SU-DHL-6 (cell line): Measurements from ENCODE around the gene RPL7A.

Experiments used
- H2AFZ ChIP-seq: fragments of 200-600 bp; sonication (generic); 2 replicates; pipeline ENCODE4 v1.6.1; 2014; ENCODE audit warnings: low read depth, mild to moderate bottlenecking, moderate library complexity, mixed read lengths, antibody characterized with exemption, low read length; ENCODE audit not compliant: severe bottlenecking
- H3F3A ChIP-seq: fragments of 200-600 bp; shearing (Covaris generic); 2 replicates; pipeline ENCODE4 v1.6.0; 2016; ENCODE audit warnings: antibody characterized with exemption, mild to moderate bottlenecking; ENCODE audit not compliant: insufficient read depth
- H3K27ac ChIP-seq: fragments of 200-600 bp; sonication (generic); 2 replicates; pipeline ENCODE4 v1.5.1; 2016; ENCODE audit warnings: low read depth, mild to moderate bottlenecking, low read length, moderate library complexity, mixed read lengths
- H3K27me3 ChIP-seq: fragments of 200-600 bp; sonication (generic), shearing (Covaris generic); 2 replicates; pipeline ENCODE4 v1.6.0; 2014; ENCODE audit warnings: mild to moderate bottlenecking, low read length
- H3K36me3 ChIP-seq: fragments of 200-600 bp; sonication (generic); 2 replicates; pipeline ENCODE4 v1.6.1; 2014; ENCODE audit warnings: mild to moderate bottlenecking, low read length, mixed read lengths
- H3K4me2 ChIP-seq: fragments of 300-600, 200-600 bp; shearing (Covaris generic), sonication (generic); 2 replicates; pipeline ENCODE4 v1.6.0; 2014; ENCODE audit warnings: low read length, low read depth, mild to moderate bottlenecking; ENCODE audit not compliant: poor library complexity, severe bottlenecking
- H3K4me3 ChIP-seq: fragments of 200-600 bp; sonication (generic); 2 replicates; pipeline ENCODE4 v1.5.1; 2014; ENCODE audit warnings: antibody characterized with exemption, low read length, mild to moderate bottlenecking, mixed read lengths; ENCODE audit not compliant: insufficient read depth, poor library complexity, severe bottlenecking
- H3K79me2 ChIP-seq: fragments of 200-600 bp; sonication (generic); 2 replicates; pipeline ENCODE4 v1.6.1; 2014; ENCODE audit warnings: mild to moderate bottlenecking, low read length, moderate library complexity; ENCODE audit not compliant: insufficient read depth
- H3K9ac ChIP-seq: fragments of 200-600 bp; sonication (generic); 2 replicates; pipeline ENCODE4 v1.7.0; 2014; ENCODE audit warnings: mild to moderate bottlenecking, low read length
- H3K9me2 ChIP-seq: fragments of 200-600 bp; sonication (generic); replicated peaks from 2 replicates; pipeline ENCODE4 v1.6.1; 2014; ENCODE audit warnings: low read length; ENCODE audit not compliant: insufficient read depth
- H3K9me3 ChIP-seq: fragments of 200-600 bp; sonication (generic); 2 replicates; pipeline ENCODE4 v1.6.1; 2014; ENCODE audit warnings: low read length, mixed read lengths; ENCODE audit not compliant: insufficient read depth
- H4K20me1 ChIP-seq: fragments of 200-600 bp; sonication (generic); 2 replicates; pipeline ENCODE4 v1.6.1; 2014; ENCODE audit warnings: low read depth, mild to moderate bottlenecking, antibody characterized with exemption, low read length, moderate library complexity, mixed read lengths
- CTCF ChIP-seq: fragments of 200-600 bp; sonication (generic); IDR thresholded peaks from one replicate; pipeline ENCODE4 v1.5.1; 2017; ENCODE audit warnings: antibody characterized with exemption, mild to moderate bottlenecking, low read length, moderate library complexity; ENCODE audit not compliant: insufficient read depth, poor library complexity, severe bottlenecking
- EZH2phosphoT487 ChIP-seq: fragments of 200-600 bp; sonication (generic), shearing (Covaris generic); conservative IDR thresholded peaks from 2 replicates; pipeline ENCODE4 v1.6.1; 2018; ENCODE audit warnings: mild to moderate bottlenecking, antibody characterized with exemption, low read length, moderate library complexity, mixed read lengths

Gene RPL7A

GRCh38 chr9:133367778-133368177 is 19.8 kb downstream of the RPL7A start:
- H3K4me2 ChIP-seq, result no peak overlapping the region
- H3K79me2 ChIP-seq, result peaks cover 59% of the 10 kb centered on the region
- H4K20me1 ChIP-seq, result no peaks in the 10 kb centered on the region; the same call in 1 of the 2 replicates
- TF ChIP-seq CTCF, result no peak
- no peak for TF ChIP-seq EZH2phosphoT487
- H3K27me3 ChIP-seq, result no peaks in the 10 kb centered on the region
- no peaks in the 10 kb centered on the region for H3F3A ChIP-seq
- peaks cover 6% of the 10 kb centered on the region for H3K36me3 ChIP-seq
- H3K9me3 ChIP-seq, result no peaks in the 10 kb centered on the region
- H2AFZ ChIP-seq, result no peak overlapping the region
- H3K4me3 ChIP-seq, result no peak overlapping the region
- no peaks in the 10 kb centered on the region for H3K9me2 ChIP-seq
- H3K27ac ChIP-seq, result no peak overlapping the region
- H3K9ac ChIP-seq, result no peak overlapping the region

- no peak overlapping the region for H3K27ac ChIP-seq
- no peak overlapping the region for H3K9ac ChIP-seq
- no peaks in the 10 kb centered on the region; the same call in 1 of the 2 replicates for H4K20me1 ChIP-seq
Measured at GRCh38 chr9:133368249-133368881, 20.3 kb downstream of the RPL7A start.

GRCh38 chr9:133369422-133369821 is 21.4 kb downstream of the RPL7A start:
- no peaks in the 10 kb centered on the region for H3F3A ChIP-seq
- no peaks in the 10 kb centered on the region for H3K9me2 ChIP-seq
- H4K20me1 ChIP-seq, result no peaks in the 10 kb centered on the region; the same call in 1 of the 2 replicates
- H2AFZ ChIP-seq, result no peak overlapping the region
- H3K4me3 ChIP-seq, result no peak overlapping the region
- H3K4me2 ChIP-seq, result no peak overlapping the region
- H3K79me2 ChIP-seq, result peaks cover 74% of the 10 kb centered on the region
- no peaks in the 10 kb centered on the region for H3K9me3 ChIP-seq
- H3K36me3 ChIP-seq, result peaks cover 6% of the 10 kb centered on the region; the same call in 1 of the 2 replicates
- H3K27ac ChIP-seq, result no peak overlapping the region
- no peak for TF ChIP-seq EZH2phosphoT487
- TF ChIP-seq CTCF, result no peak
- no peak overlapping the region for H3K9ac ChIP-seq
- no peaks in the 10 kb centered on the region for H3K27me3 ChIP-seq

More at GRCh38 chr9:133368249-133368881, 20.3 kb downstream of the RPL7A start:
- Histone ChIP-seq H3K27me3 (no peaks in the 10 kb centered on the region), H3K4me3 (no peak overlapping the region), H3K79me2 (peaks cover 65% of the 10 kb centered on the region), H3F3A (no peaks in the 10 kb centered on the region), H3K9me3 (no peaks in the 10 kb centered on the region), H2AFZ (no peak overlapping the region), H3K9me2 (no peaks in the 10 kb centered on the region), H3K4me2 (no peak overlapping the region), H3K36me3 (peaks cover 6% of the 10 kb centered on the region; the same call in 1 of the 2 replicates)
- TF ChIP-seq CTCF, result no peak
- TF ChIP-seq EZH2phosphoT487, result no peak
